GM21515 (cell line): ENCODE data around the gene RB1.
A peak's percentile ranks its signal among the peaks of the same experiment; 100 is the strongest.
"Not testable (repeated sequence)": the region's sequence is repeated elsewhere in the genome, so short reads cannot be mapped to it uniquely, and the experiment has no call there.

Experiments used
- ATAC-seq: cut with Tn5 transposase; IDR thresholded peaks from one replicate; pipeline ENCODE4 v1.9.1; 2021; ENCODE audit not compliant: unreplicated experiment

RB1 gene

GRCh38 chr13:48346583-48346982, 43.0 kb downstream of the RB1 start:
- ATAC-seq = no peak

DNA sequence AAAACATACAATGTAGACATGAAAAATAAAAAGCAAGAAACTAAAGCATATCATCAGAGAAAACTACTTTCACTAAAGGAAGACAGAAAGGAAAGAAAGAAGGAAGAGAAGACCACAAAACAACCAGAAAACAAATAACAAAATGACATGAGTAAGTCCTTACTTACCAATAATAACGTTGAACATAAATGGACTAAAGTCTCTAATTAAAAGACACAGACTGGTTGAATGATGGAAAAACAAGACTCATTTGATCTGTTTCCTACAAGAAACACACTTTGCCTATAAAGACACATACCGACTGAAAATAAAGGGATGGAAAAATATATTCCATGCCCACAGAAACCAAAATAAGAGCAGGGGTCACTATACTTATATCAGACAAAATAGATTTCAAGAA, 46.0 kb downstream of the RB1 start:
- no peak for ATAC-seq

DNA sequence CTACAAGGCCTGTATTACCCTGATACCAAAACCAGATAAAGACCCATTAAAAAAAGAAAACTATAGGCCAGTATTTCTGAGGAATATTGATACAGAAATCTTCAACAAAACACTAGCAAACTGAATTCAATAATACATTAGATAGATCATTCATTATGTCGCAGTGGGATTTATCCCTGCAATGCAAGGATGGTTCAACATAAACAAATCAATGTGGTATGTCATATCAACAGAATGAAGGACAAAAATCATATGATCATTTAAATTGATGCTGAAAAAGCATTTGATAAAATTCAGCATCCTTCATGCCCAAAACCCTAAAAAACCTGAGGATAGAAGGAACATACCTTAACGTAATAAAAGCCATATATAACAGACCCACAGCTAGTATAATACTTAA, 50.0 kb downstream of the RB1 start:
- no peak for ATAC-seq

DNA sequence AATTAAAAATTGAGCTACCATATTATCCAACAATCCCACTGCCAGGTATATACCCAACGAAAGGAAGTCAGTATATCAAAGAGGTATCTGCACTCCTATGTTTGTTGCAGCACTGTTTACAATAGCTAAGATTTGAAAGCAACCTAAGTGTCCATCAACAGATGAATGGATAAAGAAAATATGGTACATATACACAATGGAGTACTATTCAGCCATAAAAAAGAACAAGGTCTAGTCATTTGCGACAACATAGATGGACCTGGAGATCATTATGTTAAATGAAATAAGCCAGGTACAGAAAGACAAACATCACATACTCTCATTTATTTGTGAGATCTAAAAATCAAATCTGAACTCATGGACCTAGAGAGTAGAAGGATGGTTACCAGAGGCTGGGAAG, 52.0 kb downstream of the RB1 start:
- not testable (repeated sequence) for ATAC-seq

GRCh38 chr13:48356750-48357149, 53.2 kb downstream of the RB1 start:
- ATAC-seq = no peak

DNA sequence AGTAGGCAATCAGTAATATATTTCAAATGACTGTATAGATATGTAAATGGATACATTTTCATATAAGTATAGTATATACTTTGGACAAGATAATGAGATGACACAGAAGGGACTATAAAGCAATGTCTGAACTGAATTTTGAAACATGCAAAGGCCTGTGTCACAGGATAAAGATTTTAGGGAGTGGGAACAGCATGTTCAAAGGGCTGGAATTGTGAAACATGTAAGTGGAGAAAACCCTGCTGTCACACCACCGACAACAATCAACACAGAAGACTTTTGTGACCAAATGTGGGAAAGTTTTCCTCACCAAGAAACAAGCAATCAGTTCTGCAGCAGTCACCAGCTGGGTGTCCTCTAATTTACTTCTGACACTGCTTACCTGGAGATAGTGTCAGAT, 66.4 kb downstream of the RB1 start:
- ATAC-seq = no peak

DNA sequence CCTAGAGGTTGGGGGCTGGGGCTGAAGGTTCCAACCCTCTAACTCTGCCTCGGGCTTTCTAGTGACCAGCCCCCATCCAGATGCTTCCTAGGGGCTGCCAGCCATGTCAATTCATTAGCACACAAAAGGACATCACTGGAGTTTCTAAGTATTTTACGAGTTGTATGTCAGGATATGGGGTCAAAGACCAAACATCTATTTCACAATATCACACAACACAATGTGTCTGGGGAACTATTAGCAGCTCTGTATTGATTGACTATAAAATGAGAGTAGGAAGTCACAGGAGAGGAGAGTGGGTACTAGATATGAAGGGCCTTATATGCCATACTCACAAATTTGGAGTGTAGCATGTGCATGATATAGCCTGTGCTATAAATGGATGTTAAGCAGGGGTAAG, 67.3 kb downstream of the RB1 start:
- ATAC-seq = no peak

DNA sequence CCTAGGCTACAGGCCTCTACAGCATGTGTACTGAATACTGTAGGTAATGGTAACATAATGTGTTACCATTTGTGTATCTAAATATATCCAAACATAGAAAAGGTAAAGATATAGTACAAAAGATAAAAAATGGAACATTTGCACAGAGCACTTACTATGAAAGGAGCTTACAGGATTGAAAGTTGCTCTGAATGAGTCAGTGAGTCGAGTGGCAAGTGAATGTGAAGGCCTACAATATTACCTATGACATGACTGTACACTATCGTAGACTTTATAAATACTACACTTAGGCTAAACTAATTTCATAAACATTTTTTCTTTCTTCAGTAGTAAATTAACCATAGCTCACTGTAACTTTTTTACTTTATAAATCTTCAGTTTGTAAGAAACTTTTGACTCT, 74.3 kb downstream of the RB1 start:
- no peak for ATAC-seq

DNA sequence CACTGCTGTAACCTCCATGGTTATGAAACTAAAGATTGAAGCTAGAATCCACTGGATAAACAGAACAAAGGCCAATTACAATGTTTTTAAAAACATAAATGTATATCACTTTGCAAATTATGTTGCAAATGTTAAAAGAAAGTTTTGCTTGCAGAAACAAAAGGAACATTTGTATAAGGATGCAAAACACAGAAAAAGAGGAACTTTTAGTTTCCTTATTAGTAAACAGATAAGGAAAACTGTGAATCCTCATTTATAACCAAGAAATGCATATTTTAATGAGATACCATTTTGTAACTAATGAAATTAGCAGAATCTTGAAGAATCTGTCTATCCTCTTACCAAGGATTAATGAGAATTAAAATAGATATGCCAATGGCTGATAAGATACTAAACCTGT, 77.0 kb downstream of the RB1 start:
- ATAC-seq = no peak

- no peak for ATAC-seq
Measured at GRCh38 chr13:48383384-48383783, 79.8 kb downstream of the RB1 start.

- ATAC-seq = no peak
Measured at GRCh38 chr13:48386816-48387215, 83.3 kb downstream of the RB1 start.

DNA sequence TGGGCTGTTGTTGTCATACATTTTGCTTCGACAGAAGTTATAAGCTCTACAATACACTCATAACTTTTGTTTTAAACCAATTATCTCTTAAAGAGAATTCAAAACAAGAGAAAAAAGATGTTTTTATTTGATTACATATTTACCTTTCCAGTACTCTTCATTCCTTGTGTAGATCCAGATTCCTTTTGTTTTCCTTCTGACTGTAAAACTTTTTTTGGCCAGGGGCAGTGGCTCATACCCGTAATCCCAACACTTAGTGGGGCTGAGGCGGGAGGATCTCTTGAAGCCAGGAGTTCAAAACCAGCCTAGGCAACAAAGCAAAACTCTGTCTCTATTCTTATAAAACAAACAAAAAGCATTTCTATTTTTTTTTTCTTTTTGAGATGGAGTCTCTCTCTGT, 87.7 kb downstream of the RB1 start:
- no peak for ATAC-seq

DNA sequence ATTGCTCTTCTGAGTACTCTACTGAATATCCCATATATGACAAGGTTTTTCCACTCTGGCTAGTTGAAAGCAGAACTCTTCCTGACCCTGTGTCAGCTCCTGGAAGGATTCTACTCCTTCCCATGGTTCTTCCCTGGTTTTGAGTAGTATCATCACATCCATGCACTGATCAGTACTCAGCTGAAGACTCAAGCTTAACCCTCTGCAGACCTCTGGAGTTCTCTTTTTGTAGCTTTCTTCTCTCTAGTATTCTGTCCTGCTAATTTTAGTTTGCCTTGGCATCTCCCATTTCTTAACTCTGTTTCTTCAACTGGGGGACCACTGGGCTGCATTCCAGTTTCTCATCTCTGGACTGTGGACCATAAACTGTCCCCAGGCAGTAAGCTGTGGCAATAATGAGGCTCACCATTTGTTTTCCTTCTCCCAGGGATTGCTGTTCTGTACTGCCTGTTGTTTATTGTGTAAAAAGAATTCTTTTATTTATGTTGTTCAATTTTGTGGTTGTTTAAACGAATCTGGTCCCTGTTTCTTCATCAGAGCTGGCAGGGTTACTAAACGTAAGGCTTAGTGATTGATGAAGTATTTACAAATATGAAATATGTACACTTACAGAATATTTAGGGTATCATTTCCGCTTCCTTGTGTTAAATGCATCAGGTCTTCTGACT, 89.6 kb downstream of the RB1 start:
- no peak for ATAC-seq

GRCh38 chr13:48393698-48394085, 90.1 kb downstream of the RB1 start:
- ATAC-seq = no peak

DNA sequence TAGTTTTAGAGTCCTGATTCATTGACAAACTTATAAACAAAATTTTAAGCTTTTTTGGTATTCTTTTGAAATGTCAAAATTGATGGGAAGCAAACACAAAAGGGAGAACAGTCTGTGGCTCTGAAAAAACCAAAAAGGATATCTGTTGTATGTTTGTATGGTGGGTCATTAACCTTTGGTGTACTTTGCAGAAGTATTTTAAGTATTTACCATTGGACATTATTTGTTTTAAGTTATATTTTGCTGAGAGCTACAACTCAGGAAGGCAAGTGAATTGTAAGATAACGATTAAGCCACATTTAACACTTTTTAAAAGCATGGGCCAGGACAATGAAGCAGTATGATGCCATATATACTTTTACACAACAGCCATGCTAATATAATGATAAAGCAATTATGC, 94.2 kb downstream of the RB1 start:
- ATAC-seq = no peak

DNA sequence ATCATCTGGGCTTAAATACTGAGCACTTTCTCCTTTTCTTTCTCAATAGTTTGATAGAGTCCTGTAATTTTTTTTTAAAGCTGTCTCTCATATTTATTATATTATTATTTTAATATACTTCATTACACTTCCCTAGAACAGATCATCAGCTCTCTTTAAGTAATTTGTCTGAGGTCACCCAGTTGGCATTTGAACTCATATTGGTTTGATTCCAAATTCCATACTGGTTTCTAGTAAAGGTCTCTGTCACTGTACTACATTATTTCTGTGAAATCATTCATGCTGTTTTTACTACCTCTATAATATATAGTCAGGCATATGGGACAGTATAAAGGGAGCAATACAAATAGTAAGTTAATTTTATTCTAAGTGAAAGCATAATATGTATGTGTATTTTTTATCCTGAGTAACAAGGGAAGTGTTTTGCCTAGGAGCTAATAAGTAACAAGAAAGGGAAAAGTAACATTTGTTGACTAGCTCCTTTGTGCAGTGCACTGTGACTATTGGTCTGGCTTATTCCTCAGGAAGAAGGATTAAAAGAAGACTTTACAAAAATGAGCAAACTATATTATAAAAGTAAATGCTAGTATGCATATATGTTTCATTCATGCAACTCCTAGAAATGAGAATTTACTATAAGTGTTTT, 95.0 kb downstream of the RB1 start:
- ATAC-seq = no peak

DNA sequence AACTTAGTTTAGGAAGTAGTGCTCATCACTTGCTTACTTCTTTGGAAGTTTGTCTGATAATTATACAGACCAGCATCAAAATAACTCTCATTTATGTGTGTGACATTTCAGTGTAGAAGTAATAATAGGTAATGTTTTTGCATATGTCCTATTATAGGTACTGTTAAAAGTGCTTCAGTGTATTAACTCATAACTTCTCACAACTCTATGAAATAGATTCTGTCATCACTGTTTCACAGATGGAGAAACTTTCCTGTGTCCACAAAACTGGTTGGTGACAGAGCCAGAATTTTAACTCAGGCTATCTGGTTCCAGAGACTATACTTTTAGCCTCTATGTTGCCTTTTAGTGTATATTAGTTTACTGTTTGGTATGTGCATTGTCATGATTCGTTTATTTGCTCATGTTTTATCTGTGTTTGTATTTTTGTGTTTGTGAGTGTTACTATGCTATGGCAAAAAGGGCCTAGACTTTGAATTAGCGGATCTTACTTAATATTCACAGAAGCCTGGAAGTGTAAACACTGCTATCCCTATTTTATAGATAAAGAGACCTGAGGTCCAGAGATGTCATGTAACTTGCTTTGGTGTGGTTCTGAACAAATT, 96.6 kb downstream of the RB1 start:
- ATAC-seq = no peak

DNA sequence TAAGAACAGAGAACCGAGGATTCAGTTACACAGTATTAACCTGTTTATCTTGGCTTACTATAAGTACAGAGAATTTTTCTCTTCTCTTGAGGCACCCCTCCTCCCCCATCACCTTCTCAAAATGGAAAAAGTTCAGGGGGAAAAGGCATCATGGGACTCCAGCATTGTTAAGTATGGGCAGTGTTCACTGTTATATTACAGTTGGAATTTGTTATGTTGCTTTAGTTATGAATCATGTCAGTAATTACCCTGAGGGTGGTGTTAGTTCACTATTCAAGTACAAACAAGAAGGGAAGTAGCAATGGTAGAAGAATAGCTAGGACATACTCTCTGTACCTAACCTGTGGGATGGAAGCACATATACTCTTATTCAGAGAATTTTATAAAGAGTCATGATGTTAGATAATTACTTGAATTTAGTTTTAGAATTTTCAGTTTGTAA, 97.3 kb downstream of the RB1 start:
- no peak for ATAC-seq

DNA sequence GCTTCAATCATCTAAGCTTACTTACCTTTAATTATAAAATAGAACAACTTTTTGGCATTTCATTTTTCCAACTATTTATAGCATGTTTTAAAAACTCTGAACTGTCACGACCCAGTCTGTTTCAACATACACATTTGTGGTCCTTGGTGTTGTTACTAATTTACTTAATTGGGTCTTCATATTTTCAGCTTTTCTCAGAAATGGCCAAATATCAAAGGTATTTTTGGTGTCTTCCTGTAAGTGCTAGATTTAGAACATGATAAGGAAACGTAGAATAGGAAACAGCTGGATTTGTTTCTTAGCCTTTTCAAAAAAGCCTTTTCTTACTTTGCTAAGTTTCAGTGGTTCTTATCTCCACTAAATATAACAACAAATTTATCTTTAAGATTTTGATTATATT, 97.9 kb downstream of the RB1 start:
- no peak for ATAC-seq

DNA sequence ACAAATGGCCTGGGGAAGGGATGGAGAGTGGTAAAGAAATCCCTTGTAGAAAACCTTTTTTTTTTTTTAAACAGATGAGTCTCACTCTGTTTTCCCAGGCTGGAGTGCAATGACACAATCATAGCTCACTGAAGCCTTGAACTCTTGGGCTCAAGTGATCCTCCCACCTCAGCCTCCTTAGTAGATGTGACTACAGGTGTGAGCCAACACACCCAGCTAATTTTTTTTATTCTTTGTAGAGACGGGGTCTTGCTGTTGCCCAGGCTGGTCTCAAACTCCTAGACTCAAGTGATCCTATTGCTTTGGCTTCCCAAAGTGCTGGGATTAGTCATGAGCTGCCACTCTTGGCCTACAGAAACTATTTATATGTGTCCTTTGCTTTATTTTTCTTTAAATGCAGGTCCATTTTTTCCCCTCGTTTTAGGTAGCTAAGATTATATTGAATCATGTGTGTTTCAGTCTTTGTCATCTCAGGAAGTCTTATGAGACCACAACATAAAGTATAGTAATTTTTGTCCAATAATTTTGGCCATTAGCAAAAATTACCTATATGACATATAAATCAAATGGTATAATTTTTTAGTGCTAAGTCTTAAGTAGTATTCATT, 98.9 kb downstream of the RB1 start:
- ATAC-seq = no peak

DNA sequence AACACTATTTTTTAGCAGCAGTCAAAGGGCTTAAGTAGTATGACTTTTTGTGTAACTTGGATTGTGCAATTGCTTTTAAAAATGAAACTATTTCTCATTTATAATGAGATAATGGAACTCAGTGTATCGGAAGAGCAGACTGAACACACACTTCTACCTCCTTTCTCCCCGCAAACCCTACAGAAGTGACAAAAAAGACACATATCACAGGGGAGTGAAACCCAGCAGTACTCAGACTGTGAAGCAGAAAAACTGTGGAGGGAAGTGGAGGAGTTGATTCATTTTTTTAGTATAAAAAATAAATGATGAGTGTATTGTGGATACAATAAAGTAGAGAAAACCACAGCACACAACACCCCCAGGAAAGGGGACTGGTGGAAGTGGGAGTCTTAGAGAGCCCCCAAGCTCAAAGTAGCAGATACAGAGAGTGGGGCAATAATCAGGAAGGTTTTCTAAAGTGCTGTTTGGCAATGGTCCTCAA, 99.6 kb downstream of the RB1 start:
- ATAC-seq = peak; percentile 52

GRCh38 chr13:48403913-48404312, 100.4 kb downstream of the RB1 start:
- no peak for ATAC-seq
